Measurements from ENCODE around the gene LIF.
"Not testable (repeated sequence)": the region's sequence is repeated elsewhere in the genome, so short reads cannot be mapped to it uniquely, and the experiment has no call there.

LIF gene

DNA sequence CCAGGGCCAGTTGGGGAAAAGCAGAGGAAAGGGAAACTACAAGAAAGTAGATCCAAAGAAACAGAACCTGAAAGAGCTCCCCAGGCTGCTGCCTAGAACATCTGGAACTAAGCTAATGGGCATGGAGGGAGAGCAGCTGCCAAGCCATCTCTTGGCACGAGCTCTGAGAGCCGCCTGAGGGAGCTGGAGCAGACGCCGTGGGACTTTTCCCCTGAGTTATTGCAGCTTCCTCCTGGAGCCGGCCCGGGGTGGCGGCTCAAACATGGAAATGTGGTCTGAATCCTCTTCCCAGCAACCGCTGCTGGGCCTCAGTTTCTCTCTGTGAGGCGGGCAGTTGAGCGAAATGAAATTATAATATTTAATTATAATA is 41.8 kb downstream of the LIF start:
- Histone ChIP-seq H3K9me3 (ENCODE audit: control insufficient read depth, low read length) (no peaks in the 10 kb centered on the region), H3K4me1 (ENCODE audit: control insufficient read depth, insufficient read depth, low read length) (peaks cover 8% of the 10 kb centered on the region), H3K27ac (ENCODE audit: insufficient read depth, low read depth, low read length, poor library complexity, severe bottlenecking) (no peak overlapping the region), H3K36me3 (ENCODE audit: control insufficient read depth, insufficient read depth, low read length) (no peaks in the 10 kb centered on the region), H3K27me3 (ENCODE audit: control insufficient read depth, insufficient read depth, low read length, poor library complexity, severe bottlenecking) (no peaks in the 10 kb centered on the region), H3K4me3 (ENCODE audit: insufficient read depth, low read depth, low read length) (no peak overlapping the region)
- 94 to 95% methylated on average over 10 of the region's 10 CpGs for WGBS, 2 experiments

DNA sequence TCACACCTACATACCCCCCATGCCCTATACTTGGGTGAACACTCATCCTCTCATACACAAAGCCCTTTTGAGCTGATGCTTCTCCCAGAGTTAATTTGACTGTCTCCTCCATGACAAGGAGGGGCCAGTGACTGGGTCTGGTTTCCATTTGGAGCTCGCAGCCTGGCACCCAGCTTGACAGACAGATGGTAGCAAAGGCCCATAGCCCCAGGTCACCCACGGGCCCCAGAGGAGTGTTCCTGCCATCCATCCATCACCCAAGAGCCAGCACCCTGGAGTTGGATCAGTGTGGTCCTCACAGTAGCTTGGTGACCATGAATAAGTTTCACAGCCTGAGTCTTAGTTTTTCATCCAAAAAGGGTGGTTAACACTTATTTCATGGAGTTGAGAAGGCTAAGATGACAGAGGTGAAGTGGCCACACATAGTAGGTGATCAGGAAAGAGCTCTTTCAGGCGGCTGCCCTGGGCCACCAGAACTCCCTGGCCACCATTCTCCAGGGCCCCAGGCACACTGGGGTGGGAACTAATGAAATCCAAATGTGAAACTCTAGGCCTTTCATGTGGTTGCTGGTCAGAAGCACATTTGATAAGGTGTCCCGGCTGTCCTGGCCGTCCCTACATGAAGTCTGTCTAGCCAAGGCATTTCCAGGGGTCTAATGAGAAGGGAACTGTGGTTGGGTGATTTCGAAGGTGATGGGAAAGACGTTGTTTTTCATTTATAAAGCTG is 42.4 kb downstream of the LIF start:
- H3K4me1 ChIP-seq (ENCODE audit: control insufficient read depth, insufficient read depth, low read length) = peaks cover 6% of the 10 kb centered on the region
- H3K9me3 ChIP-seq (ENCODE audit: control insufficient read depth, low read length) = no peaks in the 10 kb centered on the region
- WGBS, 2 experiments = 91 to 92% methylated on average over 7 of the region's 7 CpGs
- no peak overlapping the region for H3K27ac ChIP-seq (ENCODE audit: insufficient read depth, low read depth, low read length, poor library complexity, severe bottlenecking)
- H3K36me3 ChIP-seq (ENCODE audit: control insufficient read depth, insufficient read depth, low read length) = no peaks in the 10 kb centered on the region
- H3K4me3 ChIP-seq (ENCODE audit: insufficient read depth, low read depth, low read length) = no peak overlapping the region
- no peaks in the 10 kb centered on the region for H3K27me3 ChIP-seq (ENCODE audit: control insufficient read depth, insufficient read depth, low read length, poor library complexity, severe bottlenecking)

DNA sequence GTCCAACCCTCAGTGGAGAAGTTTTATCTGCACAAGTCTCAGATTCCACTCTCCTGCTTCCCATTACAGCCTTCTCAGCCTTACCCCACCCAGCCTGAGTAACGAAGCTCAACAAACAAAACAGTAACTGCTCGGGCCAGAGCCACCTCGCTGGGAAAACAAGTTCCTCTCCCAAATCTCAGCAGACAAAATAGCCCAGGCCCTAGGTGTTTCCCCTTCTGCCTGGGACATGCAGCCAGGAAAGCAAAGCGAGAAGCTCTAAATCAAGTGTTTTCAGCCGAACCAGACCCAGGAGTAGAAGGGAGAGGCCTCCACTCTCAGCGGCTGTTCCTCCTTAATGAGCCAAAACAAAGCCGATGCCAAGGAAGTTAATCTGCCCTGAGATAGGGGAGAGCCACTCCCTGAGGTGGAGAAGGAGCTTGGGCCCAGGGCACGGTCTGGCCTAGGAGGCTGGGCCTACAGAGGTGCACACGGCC is 44.0 kb downstream of the LIF start:
- H3K27ac ChIP-seq (ENCODE audit: insufficient read depth, low read depth, low read length, poor library complexity, severe bottlenecking) = no peak overlapping the region
- no peak overlapping the region for H3K4me3 ChIP-seq (ENCODE audit: insufficient read depth, low read depth, low read length)
- no peaks in the 10 kb centered on the region for H3K4me1 ChIP-seq (ENCODE audit: control insufficient read depth, insufficient read depth, low read length)
- H3K27me3 ChIP-seq (ENCODE audit: control insufficient read depth, insufficient read depth, low read length, poor library complexity, severe bottlenecking) = no peaks in the 10 kb centered on the region
- no peaks in the 10 kb centered on the region for H3K9me3 ChIP-seq (ENCODE audit: control insufficient read depth, low read length)
- no peaks in the 10 kb centered on the region for H3K36me3 ChIP-seq (ENCODE audit: control insufficient read depth, insufficient read depth, low read length)
- 72 to 81% methylated on average over 9 of the region's 9 CpGs for WGBS, 2 experiments

DNA sequence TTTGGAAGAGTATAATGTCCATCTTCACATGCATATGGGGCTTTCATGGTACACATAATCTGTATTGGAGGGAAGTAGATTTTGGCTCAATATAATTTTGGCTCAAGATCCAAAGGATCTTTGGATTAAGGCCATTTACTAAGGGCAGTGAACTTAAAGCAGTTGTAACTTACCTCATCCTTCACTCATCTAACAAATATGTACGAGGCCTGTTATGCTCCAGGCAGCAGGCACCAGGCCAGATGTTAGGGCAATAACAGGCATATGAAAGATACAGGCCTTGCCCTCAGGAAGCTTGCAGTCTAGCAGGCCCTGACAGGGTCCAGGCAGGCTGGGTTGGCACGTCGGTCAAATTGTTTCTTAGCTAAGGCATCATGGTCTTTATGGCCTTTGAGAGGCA is 44.6 kb downstream of the LIF start:
- WGBS, 2 experiments = 94 to 98% methylated on average over 3 of the region's 3 CpGs
- H3K4me3 ChIP-seq (ENCODE audit: insufficient read depth, low read depth, low read length) = no peak overlapping the region
- no peaks in the 10 kb centered on the region for H3K4me1 ChIP-seq (ENCODE audit: control insufficient read depth, insufficient read depth, low read length)
- no peaks in the 10 kb centered on the region for H3K27me3 ChIP-seq (ENCODE audit: control insufficient read depth, insufficient read depth, low read length, poor library complexity, severe bottlenecking)
- no peaks in the 10 kb centered on the region for H3K9me3 ChIP-seq (ENCODE audit: control insufficient read depth, low read length)
- no peak overlapping the region for H3K27ac ChIP-seq (ENCODE audit: insufficient read depth, low read depth, low read length, poor library complexity, severe bottlenecking)
- H3K36me3 ChIP-seq (ENCODE audit: control insufficient read depth, insufficient read depth, low read length) = no peaks in the 10 kb centered on the region

DNA sequence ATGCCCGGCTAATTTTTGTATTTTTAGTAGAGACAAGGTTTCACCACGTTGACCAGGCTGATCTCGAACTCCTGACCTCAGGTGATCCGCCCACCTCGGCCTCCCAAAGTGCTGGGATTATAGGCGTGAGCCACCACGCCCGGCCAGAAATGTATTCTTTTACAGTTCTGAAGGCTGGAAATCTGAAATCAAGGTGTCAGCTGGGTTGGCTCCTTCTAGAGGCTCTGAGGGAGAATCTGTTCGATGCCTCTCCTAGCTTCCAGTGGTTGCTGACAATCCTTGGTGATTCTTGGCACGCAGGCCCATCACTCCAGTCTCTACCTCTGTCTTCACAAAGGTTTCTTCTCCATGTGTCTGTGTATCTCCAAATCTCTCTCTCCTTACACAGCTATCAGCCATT is 45.7 kb downstream of the LIF start:
- H3K4me1 ChIP-seq (ENCODE audit: control insufficient read depth, insufficient read depth, low read length); H3K36me3 ChIP-seq (ENCODE audit: control insufficient read depth, insufficient read depth, low read length); H3K27me3 ChIP-seq (ENCODE audit: control insufficient read depth, insufficient read depth, low read length, poor library complexity, severe bottlenecking); H3K4me3 ChIP-seq (ENCODE audit: insufficient read depth, low read depth, low read length); H3K9me3 ChIP-seq (ENCODE audit: control insufficient read depth, low read length); H3K27ac ChIP-seq (ENCODE audit: insufficient read depth, low read depth, low read length, poor library complexity, severe bottlenecking): not testable (repeated sequence)
- WGBS, 2 experiments = 88 to 96% methylated on average over 10 of the region's 10 CpGs

DNA sequence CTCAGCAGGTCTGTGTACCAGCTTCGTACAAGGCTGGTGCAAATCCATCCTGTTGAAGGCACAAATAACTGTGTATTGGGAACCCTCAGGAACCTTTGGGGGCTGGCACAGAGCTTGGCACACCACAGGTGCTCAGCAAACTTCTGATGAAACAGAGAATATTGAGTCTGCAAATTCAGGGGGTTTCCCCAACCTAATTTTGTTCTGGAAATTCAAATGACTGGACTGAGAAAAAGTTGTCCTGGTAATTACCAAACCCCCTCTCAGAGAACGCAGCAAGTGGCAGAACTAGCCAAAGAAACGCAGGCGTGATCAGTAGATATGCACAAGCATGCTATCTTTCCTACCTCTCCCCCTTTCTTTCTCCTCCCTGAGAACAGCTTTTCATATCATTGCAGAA is 47.6 kb downstream of the LIF start:
- Histone ChIP-seq H3K4me1 (ENCODE audit: control insufficient read depth, insufficient read depth, low read length) (peaks cover 9% of the 10 kb centered on the region), H3K27me3 (ENCODE audit: control insufficient read depth, insufficient read depth, low read length, poor library complexity, severe bottlenecking) (no peaks in the 10 kb centered on the region), H3K27ac (ENCODE audit: insufficient read depth, low read depth, low read length, poor library complexity, severe bottlenecking) (no peak overlapping the region), H3K9me3 (ENCODE audit: control insufficient read depth, low read length) (no peaks in the 10 kb centered on the region), H3K4me3 (ENCODE audit: insufficient read depth, low read depth, low read length) (no peak overlapping the region), H3K36me3 (ENCODE audit: control insufficient read depth, insufficient read depth, low read length) (no peaks in the 10 kb centered on the region)
- WGBS, 2 experiments = 91 to 95% methylated on average over 4 of the region's 4 CpGs

DNA sequence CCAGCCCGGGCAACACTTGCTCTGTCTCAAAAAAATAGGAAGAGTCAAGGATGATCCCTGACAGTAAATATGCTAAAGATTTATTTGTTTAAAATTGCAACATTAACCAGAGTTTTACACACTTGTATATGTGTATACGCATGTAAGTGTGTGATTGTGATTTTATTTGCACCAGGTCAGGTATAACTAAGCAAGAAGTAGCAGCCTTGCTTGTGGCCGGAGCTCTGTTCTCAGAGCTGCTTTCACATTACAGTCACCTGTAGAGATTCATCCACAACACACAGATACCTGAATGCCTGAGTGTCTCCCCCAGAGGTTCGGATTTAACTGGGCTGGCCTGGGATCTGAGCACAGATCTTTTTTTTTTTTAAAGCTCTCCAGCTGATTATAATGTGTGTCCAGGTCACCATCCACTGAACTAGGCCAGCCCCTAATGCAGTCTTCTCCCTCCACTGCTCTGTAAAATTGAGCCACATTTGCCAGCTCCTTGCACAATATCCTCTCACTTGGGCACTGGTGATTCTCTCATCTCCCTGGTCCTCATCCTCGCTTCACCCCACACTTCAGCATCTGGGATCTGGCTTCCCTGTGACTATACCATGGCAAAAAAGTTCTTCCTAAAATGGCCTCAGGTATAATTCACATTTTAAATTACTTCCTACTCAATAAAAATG is 48.3 kb downstream of the LIF start:
- WGBS, 2 experiments = 91 to 97% methylated on average over 5 of the region's 5 CpGs

DNA sequence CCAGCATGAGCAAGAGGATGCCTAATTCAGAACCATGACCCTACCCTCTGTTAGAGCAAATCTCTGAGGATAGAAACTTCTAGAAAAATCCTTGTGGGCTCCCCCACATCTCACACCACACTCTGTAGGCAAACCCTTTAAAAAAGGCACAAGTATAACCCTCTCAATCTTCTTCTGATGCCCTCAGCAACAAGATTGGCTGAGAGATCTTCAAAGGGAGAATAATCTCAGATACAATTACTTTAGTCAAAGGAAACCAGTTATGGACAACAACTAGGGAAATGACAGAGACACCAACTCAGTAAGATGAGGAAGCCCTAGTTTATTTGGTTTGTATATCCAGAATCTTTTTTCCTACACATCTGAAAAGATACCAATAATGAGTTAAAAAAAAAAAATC is 49.2 kb downstream of the LIF start:
- Histone ChIP-seq H3K4me1 (ENCODE audit: control insufficient read depth, insufficient read depth, low read length) (peaks cover 9% of the 10 kb centered on the region), H3K27ac (ENCODE audit: insufficient read depth, low read depth, low read length, poor library complexity, severe bottlenecking) (no peak overlapping the region), H3K4me3 (ENCODE audit: insufficient read depth, low read depth, low read length) (no peak overlapping the region), H3K27me3 (ENCODE audit: control insufficient read depth, insufficient read depth, low read length, poor library complexity, severe bottlenecking) (no peaks in the 10 kb centered on the region), H3K36me3 (ENCODE audit: control insufficient read depth, insufficient read depth, low read length) (no peaks in the 10 kb centered on the region), H3K9me3 (ENCODE audit: control insufficient read depth, low read length) (no peaks in the 10 kb centered on the region)

More for the DNA sequence above, 48.3 kb downstream of the LIF start:
- no peaks in the 10 kb centered on the region for H3K27me3 ChIP-seq (ENCODE audit: control insufficient read depth, insufficient read depth, low read length, poor library complexity, severe bottlenecking)
- peaks cover 9% of the 10 kb centered on the region for H3K4me1 ChIP-seq (ENCODE audit: control insufficient read depth, insufficient read depth, low read length)
- H3K4me3 ChIP-seq (ENCODE audit: insufficient read depth, low read depth, low read length) = no peak overlapping the region
- H3K36me3 ChIP-seq (ENCODE audit: control insufficient read depth, insufficient read depth, low read length) = no peaks in the 10 kb centered on the region
- H3K9me3 ChIP-seq (ENCODE audit: control insufficient read depth, low read length) = no peaks in the 10 kb centered on the region
- H3K27ac ChIP-seq (ENCODE audit: insufficient read depth, low read depth, low read length, poor library complexity, severe bottlenecking) = no peak overlapping the region

DNA sequence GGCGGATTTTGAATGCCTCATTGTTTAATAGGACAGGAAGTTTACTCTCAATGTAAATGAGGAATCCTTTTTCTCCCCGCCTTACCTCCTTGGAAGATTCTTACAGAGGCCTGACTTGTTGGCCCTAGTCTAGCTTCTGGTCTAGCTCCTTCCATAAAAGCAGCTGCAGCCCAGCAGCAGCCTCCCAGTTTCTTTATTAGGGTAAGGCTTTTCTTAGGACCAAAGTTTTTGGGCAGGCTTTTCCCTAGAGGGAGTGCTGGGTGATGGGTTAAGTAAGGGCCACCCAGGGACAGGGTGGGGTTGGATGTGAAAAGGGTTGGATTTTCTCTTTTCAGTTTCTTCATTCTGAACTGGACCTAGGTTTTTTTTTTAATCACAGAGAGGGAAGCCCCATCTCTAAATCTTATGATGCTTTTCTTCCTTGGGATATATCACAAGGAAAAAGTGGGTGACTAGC is 49.7 kb downstream of the LIF start:
- H3K27me3 ChIP-seq (ENCODE audit: control insufficient read depth, insufficient read depth, low read length, poor library complexity, severe bottlenecking) = no peaks in the 10 kb centered on the region
- 42 to 43% methylated on average over 2 of the region's 2 CpGs for WGBS, 2 experiments
- H3K27ac ChIP-seq (ENCODE audit: insufficient read depth, low read depth, low read length, poor library complexity, severe bottlenecking) = no peak overlapping the region
- no peaks in the 10 kb centered on the region for H3K9me3 ChIP-seq (ENCODE audit: control insufficient read depth, low read length)
- peaks cover 9% of the 10 kb centered on the region for H3K4me1 ChIP-seq (ENCODE audit: control insufficient read depth, insufficient read depth, low read length)
- no peaks in the 10 kb centered on the region for H3K36me3 ChIP-seq (ENCODE audit: control insufficient read depth, insufficient read depth, low read length)
- H3K4me3 ChIP-seq (ENCODE audit: insufficient read depth, low read depth, low read length) = no peak overlapping the region

DNA sequence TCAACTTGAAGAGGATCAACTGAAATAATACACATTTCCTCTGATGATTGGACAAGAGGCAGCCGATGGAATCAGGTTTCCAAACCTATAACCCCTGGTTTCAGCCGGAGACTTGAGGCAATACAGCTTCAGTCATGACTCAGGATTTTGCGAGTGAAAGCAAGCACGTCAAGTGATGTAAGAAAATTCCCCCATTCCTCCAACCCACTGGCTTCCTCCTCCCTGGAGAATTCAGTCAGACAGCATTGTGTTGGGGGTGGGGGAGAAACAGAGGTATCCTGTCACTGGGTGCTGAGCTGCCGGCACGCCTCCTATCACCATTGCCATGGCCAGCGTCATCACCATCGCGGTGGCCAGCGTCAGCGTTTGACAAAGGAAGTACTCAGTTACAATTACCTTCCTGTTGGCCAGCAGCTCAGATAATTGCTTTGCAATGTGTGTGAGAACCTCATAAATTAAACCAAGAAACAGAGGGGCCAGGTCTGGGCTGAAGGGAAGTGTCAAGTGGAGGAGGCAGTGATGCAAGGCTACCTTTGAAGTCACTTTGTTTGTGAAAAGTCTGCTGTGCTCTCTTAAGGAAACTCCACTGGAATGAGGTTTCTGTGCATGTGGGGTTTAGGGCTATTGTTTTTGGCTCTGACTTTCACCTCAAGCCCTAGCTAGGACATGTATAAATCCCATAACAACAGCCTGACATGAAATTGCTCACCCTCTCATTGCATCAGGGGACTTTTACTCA is 50.2 kb downstream of the LIF start:
- H3K4me1 ChIP-seq (ENCODE audit: control insufficient read depth, insufficient read depth, low read length) = peaks cover 9% of the 10 kb centered on the region
- no peak overlapping the region for H3K4me3 ChIP-seq (ENCODE audit: insufficient read depth, low read depth, low read length)
- 29% methylated on average over 11 of the region's 11 CpGs for WGBS, 2 experiments
- H3K9me3 ChIP-seq (ENCODE audit: control insufficient read depth, low read length) = no peaks in the 10 kb centered on the region
- no peaks in the 10 kb centered on the region for H3K27me3 ChIP-seq (ENCODE audit: control insufficient read depth, insufficient read depth, low read length, poor library complexity, severe bottlenecking)
- no peak overlapping the region for H3K27ac ChIP-seq (ENCODE audit: insufficient read depth, low read depth, low read length, poor library complexity, severe bottlenecking)
- H3K36me3 ChIP-seq (ENCODE audit: control insufficient read depth, insufficient read depth, low read length) = no peaks in the 10 kb centered on the region

Data from ectodermal cell (in vitro differentiated cells).